Mononuclear cell (primary cell): ENCODE measurements around the gene MRAP. TPM values are rescaled to one million over a fixed set of nuclear protein-coding genes. Genes with fewer than 3 reads are reported as not detected.

Experiments
- H3K27me3 ChIP-seq: 2 replicates; pipeline ENCODE4 v1.6.0; 2011; ENCODE audit warnings: low read length, control low read depth; ENCODE audit not compliant: insufficient read depth
- H3K4me1 ChIP-seq: 2 replicates; pipeline ENCODE4 v1.5.1; 2011; ENCODE audit warnings: mild to moderate bottlenecking, low read length, control low read depth; ENCODE audit not compliant: insufficient read depth
- H3K4me3 ChIP-seq: 2 replicates; pipeline ENCODE4 v1.5.1; 2011; ENCODE audit warnings: mild to moderate bottlenecking, low read length, moderate library complexity
- H3K9me3 ChIP-seq: 2 replicates; pipeline ENCODE4 v1.5.1; 2011; ENCODE audit warnings: low read depth, mild to moderate bottlenecking, control low read depth, low read length
- total RNA-seq: library from RNA; depleted of rRNA; stranded (reverse); fragments of >200 nt; gene quantifications from one replicate; pipeline ENCODE4 v1.2.3, GENCODE V29; 2012

Gene MRAP
- total RNA-seq, 1 donor = not detected

GRCh38 chr21:32322676-32323075, 24.0 kb downstream of the MRAP start:
- H3K4me1 ChIP-seq = no peaks in the 10 kb centered on the region
- no peaks in the 10 kb centered on the region for H3K9me3 ChIP-seq
- no peak overlapping the region for H3K4me3 ChIP-seq
- H3K27me3 ChIP-seq = no peaks in the 10 kb centered on the region

GRCh38 chr21:32325706-32326105, 27.1 kb downstream of the MRAP start:
- H3K4me1 ChIP-seq = no peaks in the 10 kb centered on the region
- H3K27me3 ChIP-seq = no peaks in the 10 kb centered on the region
- no peak overlapping the region for H3K4me3 ChIP-seq
- no peaks in the 10 kb centered on the region for H3K9me3 ChIP-seq

GRCh38 chr21:32328595-32328994, 29.9 kb downstream of the MRAP start:
- no peaks in the 10 kb centered on the region for H3K4me1 ChIP-seq
- no peaks in the 10 kb centered on the region for H3K9me3 ChIP-seq
- no peaks in the 10 kb centered on the region for H3K27me3 ChIP-seq
- H3K4me3 ChIP-seq = no peak overlapping the region

GRCh38 chr21:32329331-32329730, 30.7 kb downstream of the MRAP start:
- Histone ChIP-seq H3K9me3 (no peaks in the 10 kb centered on the region), H3K4me3 (no peak overlapping the region), H3K27me3 (no peaks in the 10 kb centered on the region), H3K4me1 (no peaks in the 10 kb centered on the region)

- H3K9me3 ChIP-seq = no peaks in the 10 kb centered on the region
- H3K27me3 ChIP-seq = no peaks in the 10 kb centered on the region
- no peaks in the 10 kb centered on the region for H3K4me1 ChIP-seq
- no peak overlapping the region for H3K4me3 ChIP-seq
These were observed 31.1 kb downstream of the MRAP start for GRCh38 chr21:32329776-32330175.

GRCh38 chr21:32330784-32331311, 32.2 kb downstream of the MRAP start:
- Histone ChIP-seq H3K4me3 (no peak overlapping the region), H3K9me3 (no peaks in the 10 kb centered on the region), H3K4me1 (no peaks in the 10 kb centered on the region), H3K27me3 (no peaks in the 10 kb centered on the region)

GRCh38 chr21:32331444-32332305, 33.0 kb downstream of the MRAP start:
- Histone ChIP-seq H3K4me1 (no peaks in the 10 kb centered on the region), H3K27me3 (no peaks in the 10 kb centered on the region), H3K9me3 (no peaks in the 10 kb centered on the region), H3K4me3 (no peak overlapping the region)

- no peaks in the 10 kb centered on the region for H3K4me1 ChIP-seq
- H3K9me3 ChIP-seq = no peaks in the 10 kb centered on the region
- no peak overlapping the region for H3K4me3 ChIP-seq
- H3K27me3 ChIP-seq = no peaks in the 10 kb centered on the region
These were observed 33.9 kb downstream of the MRAP start for GRCh38 chr21:32332463-32332951.

GRCh38 chr21:32333953-32334673, 35.5 kb downstream of the MRAP start:
- no peaks in the 10 kb centered on the region for H3K27me3 ChIP-seq
- H3K4me3 ChIP-seq = no peak overlapping the region
- no peaks in the 10 kb centered on the region for H3K4me1 ChIP-seq
- no peaks in the 10 kb centered on the region for H3K9me3 ChIP-seq

- no peaks in the 10 kb centered on the region for H3K27me3 ChIP-seq
- H3K4me3 ChIP-seq = no peak overlapping the region
- H3K4me1 ChIP-seq = no peaks in the 10 kb centered on the region
- no peaks in the 10 kb centered on the region for H3K9me3 ChIP-seq
These were observed 36.4 kb downstream of the MRAP start for GRCh38 chr21:32334980-32335531.

- H3K9me3 ChIP-seq = no peaks in the 10 kb centered on the region
- no peaks in the 10 kb centered on the region for H3K27me3 ChIP-seq
- no peaks in the 10 kb centered on the region for H3K4me1 ChIP-seq
- no peak overlapping the region for H3K4me3 ChIP-seq
These were observed 37.2 kb downstream of the MRAP start for GRCh38 chr21:32335601-32336575.

- Histone ChIP-seq H3K27me3 (no peaks in the 10 kb centered on the region), H3K9me3 (no peaks in the 10 kb centered on the region), H3K4me3 (no peak overlapping the region), H3K4me1 (no peaks in the 10 kb centered on the region)
These were observed 38.1 kb downstream of the MRAP start for GRCh38 chr21:32336711-32337110.

- Histone ChIP-seq H3K9me3 (no peaks in the 10 kb centered on the region), H3K4me1 (no peaks in the 10 kb centered on the region), H3K4me3 (no peak overlapping the region), H3K27me3 (no peaks in the 10 kb centered on the region)
These were observed 38.6 kb downstream of the MRAP start for GRCh38 chr21:32337206-32337605.

- H3K9me3 ChIP-seq = no peaks in the 10 kb centered on the region
- H3K4me3 ChIP-seq = no peak overlapping the region
- no peaks in the 10 kb centered on the region for H3K27me3 ChIP-seq
- H3K4me1 ChIP-seq = no peaks in the 10 kb centered on the region
These were observed 39.7 kb downstream of the MRAP start for GRCh38 chr21:32338209-32338921.
